Measurements from ENCODE around the gene CD200R1.

CD200R1 gene, protein sequence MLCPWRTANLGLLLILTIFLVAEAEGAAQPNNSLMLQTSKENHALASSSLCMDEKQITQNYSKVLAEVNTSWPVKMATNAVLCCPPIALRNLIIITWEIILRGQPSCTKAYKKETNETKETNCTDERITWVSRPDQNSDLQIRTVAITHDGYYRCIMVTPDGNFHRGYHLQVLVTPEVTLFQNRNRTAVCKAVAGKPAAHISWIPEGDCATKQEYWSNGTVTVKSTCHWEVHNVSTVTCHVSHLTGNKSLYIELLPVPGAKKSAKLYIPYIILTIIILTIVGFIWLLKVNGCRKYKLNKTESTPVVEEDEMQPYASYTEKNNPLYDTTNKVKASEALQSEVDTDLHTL

DNA sequence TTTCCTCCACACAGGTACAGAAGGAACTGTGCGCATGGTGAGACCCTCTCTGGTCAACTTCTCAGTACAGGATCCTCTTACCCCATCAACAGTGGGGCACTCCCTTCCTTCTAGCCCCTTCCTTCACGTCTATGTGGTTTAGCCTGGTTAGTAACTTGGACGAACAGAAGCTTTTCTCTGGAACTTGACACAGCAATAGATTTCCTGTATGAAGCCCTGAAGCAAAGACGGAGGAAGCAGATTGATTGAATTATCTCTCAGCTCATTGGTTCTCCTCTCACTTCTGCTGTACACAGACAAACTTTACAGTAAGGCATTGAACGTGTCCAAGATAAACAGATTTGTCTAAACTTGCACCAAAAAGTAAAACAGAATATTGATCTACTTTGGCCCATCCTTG, at the start of gene CD200R1:
CD200R1 (minus strand) TSS at position 210 of the 400 bp plus-strand sequence. CDS start 246 bp downstream, outside the sequence.
- H3K9me3 ChIP-seq (ENCODE audit: control insufficient read depth, insufficient read depth, low read depth, low read length) = no peaks in the 10 kb centered on the region
- no peak within 1 kb of the TSS for H3K27ac ChIP-seq (ENCODE audit: low read depth, low read length)
- no peak within 1 kb of the TSS for H3K4me3 ChIP-seq (ENCODE audit: low read depth, low read length)
- H3K36me3 ChIP-seq (ENCODE audit: control insufficient read depth, insufficient read depth, low read length) = no peaks in the 10 kb centered on the region
- H3K4me1 ChIP-seq (ENCODE audit: control insufficient read depth, insufficient read depth, low read length) = 0 out of 2 replicates have a peak, but pooled peaks cover 2% of the 10 kb centered on the region
- no peaks in the 10 kb centered on the region for H3K27me3 ChIP-seq (ENCODE audit: control insufficient read depth, insufficient read depth, low read length)
- H3K9ac ChIP-seq (ENCODE audit: low read length) = no peak within 1 kb of the TSS

- no peak overlapping the region for H3K4me3 ChIP-seq (ENCODE audit: low read depth, low read length)
- H3K9ac ChIP-seq (ENCODE audit: low read length) = no peak overlapping the region
- peaks cover 9% of the 10 kb centered on the region for H3K36me3 ChIP-seq (ENCODE audit: control insufficient read depth, insufficient read depth, low read length)
- no peaks in the 10 kb centered on the region for H3K27me3 ChIP-seq (ENCODE audit: control insufficient read depth, insufficient read depth, low read length)
- H3K9me3 ChIP-seq (ENCODE audit: control insufficient read depth, insufficient read depth, low read depth, low read length) = no peaks in the 10 kb centered on the region
- peaks cover 11% of the 10 kb centered on the region for H3K4me1 ChIP-seq (ENCODE audit: control insufficient read depth, insufficient read depth, low read length)
- H3K27ac ChIP-seq (ENCODE audit: low read depth, low read length) = no peak overlapping the region
Observed at GRCh38 chr3:113021471-113021870, 46.6 kb upstream of the CD200R1 start.

DNA sequence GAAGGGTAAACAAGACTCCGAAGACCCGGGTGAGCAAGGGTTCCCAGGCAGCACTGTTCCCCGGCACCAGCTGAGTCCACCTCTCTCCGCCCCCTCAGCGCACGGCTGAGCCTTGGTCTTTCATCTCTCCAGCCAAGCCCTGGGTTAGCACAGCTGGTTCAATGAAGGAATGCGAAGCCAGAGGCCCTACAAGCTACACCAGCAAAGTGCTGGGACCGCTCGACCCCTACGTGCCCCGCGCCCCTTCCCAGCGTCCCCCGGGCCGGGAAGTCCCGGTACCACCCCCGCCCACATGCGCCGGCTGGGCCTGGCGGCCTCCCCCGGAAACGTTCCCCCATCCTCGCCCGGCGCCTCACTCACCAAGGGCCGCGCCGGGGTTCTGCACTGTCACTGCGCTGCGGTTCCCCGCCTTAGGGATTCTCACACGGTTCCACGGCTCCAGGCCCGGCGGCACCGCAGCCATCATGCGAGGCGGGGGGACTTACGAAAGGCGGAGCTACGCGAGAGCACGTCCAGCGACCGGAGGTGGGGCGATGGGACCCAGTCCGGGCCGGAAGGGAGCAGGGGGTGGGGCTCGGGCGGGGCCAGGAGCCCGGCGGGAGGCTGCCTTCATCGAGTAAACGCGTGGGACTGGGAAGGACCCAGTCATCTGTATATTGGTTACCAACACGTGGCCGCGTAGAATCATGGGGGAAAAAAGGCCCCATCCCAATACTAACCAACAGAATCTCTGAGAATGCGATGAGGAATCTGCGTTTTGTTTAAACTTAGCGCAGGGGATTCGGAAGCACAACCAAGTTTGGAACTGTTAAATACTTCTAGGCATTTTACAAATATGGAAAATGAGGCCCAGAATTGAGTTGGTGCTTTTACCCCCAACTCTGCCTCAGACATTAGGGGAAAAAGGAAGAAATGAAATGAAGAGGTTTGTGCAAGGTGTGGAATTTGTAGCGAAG, 44.6 kb upstream of the CD200R1 start:
- Histone ChIP-seq H3K9me3 (ENCODE audit: control insufficient read depth, insufficient read depth, low read depth, low read length) (no peaks in the 10 kb centered on the region), H3K27me3 (ENCODE audit: control insufficient read depth, insufficient read depth, low read length) (no peaks in the 10 kb centered on the region), H3K36me3 (ENCODE audit: control insufficient read depth, insufficient read depth, low read length) (peaks cover 29% of the 10 kb centered on the region), H3K27ac (ENCODE audit: low read depth, low read length) (peak overlapping the region; percentile 85), H3K4me3 (ENCODE audit: low read depth, low read length) (peak overlapping the region; percentile 83), H3K4me1 (ENCODE audit: control insufficient read depth, insufficient read depth, low read length) (peaks cover 11% of the 10 kb centered on the region), H3K9ac (ENCODE audit: low read length) (peak overlapping the region; percentile 91)

- Histone ChIP-seq H3K27ac (ENCODE audit: low read depth, low read length) (peak overlapping the region; percentile 85), H3K36me3 (ENCODE audit: control insufficient read depth, insufficient read depth, low read length) (peaks cover 34% of the 10 kb centered on the region), H3K9me3 (ENCODE audit: control insufficient read depth, insufficient read depth, low read depth, low read length) (no peaks in the 10 kb centered on the region), H3K9ac (ENCODE audit: low read length) (peak overlapping the region; percentile 91), H3K4me3 (ENCODE audit: low read depth, low read length) (peak overlapping the region; percentile 83), H3K4me1 (ENCODE audit: control insufficient read depth, insufficient read depth, low read length) (peaks cover 11% of the 10 kb centered on the region), H3K27me3 (ENCODE audit: control insufficient read depth, insufficient read depth, low read length) (no peaks in the 10 kb centered on the region)
Observed at GRCh38 chr3:113018536-113019181, 43.8 kb upstream of the CD200R1 start.

DNA sequence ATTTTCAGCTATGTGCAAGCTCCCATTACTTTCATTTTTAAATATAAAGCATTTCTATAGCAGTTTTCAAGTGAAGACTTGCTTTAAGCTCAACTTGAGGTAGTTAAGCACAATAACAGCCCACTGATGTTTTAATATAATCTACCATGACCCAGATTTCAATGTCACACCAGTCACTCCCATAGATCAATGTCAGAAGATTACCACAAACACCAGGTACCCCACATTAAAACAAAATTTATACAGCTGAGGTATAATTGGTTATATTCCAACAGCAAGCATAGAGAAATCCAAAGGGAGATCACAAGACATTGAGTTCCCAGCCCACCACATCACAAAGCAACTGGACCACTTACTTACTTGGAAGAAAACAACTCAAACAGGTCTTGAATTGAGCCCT, 38.7 kb upstream of the CD200R1 start:
- Histone ChIP-seq H3K4me1 (ENCODE audit: control insufficient read depth, insufficient read depth, low read length) (peaks cover 7% of the 10 kb centered on the region; the same call in 1 of the 2 replicates), H3K27me3 (ENCODE audit: control insufficient read depth, insufficient read depth, low read length) (no peaks in the 10 kb centered on the region), H3K27ac (ENCODE audit: low read depth, low read length) (no peak overlapping the region), H3K36me3 (ENCODE audit: control insufficient read depth, insufficient read depth, low read length) (peaks cover 81% of the 10 kb centered on the region), H3K4me3 (ENCODE audit: low read depth, low read length) (no peak overlapping the region), H3K9ac (ENCODE audit: low read length) (no peak overlapping the region), H3K9me3 (ENCODE audit: control insufficient read depth, insufficient read depth, low read depth, low read length) (no peaks in the 10 kb centered on the region)

DNA sequence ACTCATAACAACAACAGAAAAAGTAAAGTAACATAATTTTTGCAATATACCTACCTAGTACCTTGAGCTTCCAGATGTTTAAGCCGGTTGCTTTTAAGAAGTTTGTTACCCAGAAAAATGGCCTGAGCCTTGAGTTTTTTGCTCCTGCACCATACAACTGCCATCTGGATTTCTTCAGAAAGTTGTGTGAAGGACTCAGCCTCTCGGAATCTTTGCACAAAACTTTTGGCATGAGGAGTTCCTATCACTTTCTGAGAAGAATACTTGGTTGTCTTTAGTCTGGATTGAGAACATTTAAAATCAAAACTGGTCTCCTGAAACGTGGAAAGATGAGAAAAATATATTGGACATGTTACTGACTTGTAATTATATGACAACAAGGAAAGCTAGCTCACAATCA, 33.2 kb upstream of the CD200R1 start:
- no peaks in the 10 kb centered on the region for H3K4me1 ChIP-seq (ENCODE audit: control insufficient read depth, insufficient read depth, low read length)
- peaks cover 95% of the 10 kb centered on the region for H3K36me3 ChIP-seq (ENCODE audit: control insufficient read depth, insufficient read depth, low read length)
- no peak overlapping the region for H3K27ac ChIP-seq (ENCODE audit: low read depth, low read length)
- no peaks in the 10 kb centered on the region for H3K9me3 ChIP-seq (ENCODE audit: control insufficient read depth, insufficient read depth, low read depth, low read length)
- H3K9ac ChIP-seq (ENCODE audit: low read length) = no peak overlapping the region
- H3K4me3 ChIP-seq (ENCODE audit: low read depth, low read length) = no peak overlapping the region
- no peaks in the 10 kb centered on the region for H3K27me3 ChIP-seq (ENCODE audit: control insufficient read depth, insufficient read depth, low read length)

DNA sequence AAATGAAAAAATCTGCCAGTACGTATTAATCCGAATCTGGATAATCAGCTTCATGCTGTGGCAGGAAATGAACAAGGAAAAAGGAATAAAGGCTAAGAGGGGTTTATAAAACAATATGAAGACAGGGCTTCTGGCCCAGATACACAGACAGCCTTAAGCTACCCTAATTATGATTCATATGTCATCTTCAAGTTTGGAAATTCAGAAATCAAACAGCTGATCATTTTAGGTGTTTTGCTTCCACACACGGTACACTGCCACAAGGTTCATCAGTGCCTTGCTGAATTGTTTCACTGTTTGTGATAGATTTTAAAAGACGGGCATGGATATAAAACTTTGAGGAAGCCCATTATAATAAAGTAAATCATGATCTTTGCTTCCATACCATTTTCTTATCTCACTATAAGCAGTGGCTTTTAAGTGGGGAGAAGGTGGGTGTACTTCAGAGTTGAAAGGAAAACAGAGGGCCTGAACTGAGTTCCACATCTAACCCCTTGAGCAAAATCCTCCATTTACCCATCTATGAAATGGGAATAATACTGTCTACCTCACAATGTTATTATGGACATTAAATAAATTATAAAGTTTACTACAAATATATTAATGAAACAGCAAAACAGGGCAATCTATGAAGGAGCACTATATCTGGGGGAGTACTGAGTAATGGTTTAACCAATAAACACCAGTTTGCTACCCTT, 31.6 kb upstream of the CD200R1 start:
- Histone ChIP-seq H3K9ac (ENCODE audit: low read length) (no peak overlapping the region), H3K4me1 (ENCODE audit: control insufficient read depth, insufficient read depth, low read length) (peaks cover 3% of the 10 kb centered on the region; the same call in 1 of the 2 replicates)

DNA sequence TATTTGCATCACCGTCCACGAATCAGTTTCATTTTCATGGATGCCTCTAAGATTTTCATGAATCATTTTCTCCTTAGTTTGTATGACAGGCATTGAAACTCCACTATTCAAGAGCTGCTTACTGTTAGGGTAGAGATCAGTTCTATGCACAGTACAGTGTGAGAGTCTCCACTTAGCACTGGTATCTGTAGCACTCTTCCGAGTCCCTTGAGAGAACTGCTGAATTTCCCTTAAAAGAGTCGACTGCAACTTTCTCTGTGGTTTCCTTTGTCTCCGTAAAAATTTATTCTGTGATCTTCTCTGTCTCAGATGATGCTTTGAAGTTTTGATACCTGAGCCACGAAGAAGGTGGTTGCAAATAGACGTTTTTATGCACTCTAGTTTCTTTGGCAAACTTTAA, 30.7 kb upstream of the CD200R1 start:
- no peak overlapping the region for H3K27ac ChIP-seq (ENCODE audit: low read depth, low read length)
- H3K4me1 ChIP-seq (ENCODE audit: control insufficient read depth, insufficient read depth, low read length) = peaks cover 3% of the 10 kb centered on the region; the same call in 1 of the 2 replicates
- no peaks in the 10 kb centered on the region for H3K9me3 ChIP-seq (ENCODE audit: control insufficient read depth, insufficient read depth, low read depth, low read length)
- H3K27me3 ChIP-seq (ENCODE audit: control insufficient read depth, insufficient read depth, low read length) = no peaks in the 10 kb centered on the region
- H3K36me3 ChIP-seq (ENCODE audit: control insufficient read depth, insufficient read depth, low read length) = peaks cover 94% of the 10 kb centered on the region
- no peak overlapping the region for H3K9ac ChIP-seq (ENCODE audit: low read length)
- no peak overlapping the region for H3K4me3 ChIP-seq (ENCODE audit: low read depth, low read length)

More for the DNA sequence above, 31.6 kb upstream of the CD200R1 start:
- no peak overlapping the region for H3K4me3 ChIP-seq (ENCODE audit: low read depth, low read length)
- H3K27ac ChIP-seq (ENCODE audit: low read depth, low read length) = no peak overlapping the region
- H3K36me3 ChIP-seq (ENCODE audit: control insufficient read depth, insufficient read depth, low read length) = peaks cover 93% of the 10 kb centered on the region
- H3K27me3 ChIP-seq (ENCODE audit: control insufficient read depth, insufficient read depth, low read length) = no peaks in the 10 kb centered on the region
- H3K9me3 ChIP-seq (ENCODE audit: control insufficient read depth, insufficient read depth, low read depth, low read length) = no peaks in the 10 kb centered on the region

- Histone ChIP-seq H3K9ac (ENCODE audit: low read length) (no peak overlapping the region), H3K9me3 (ENCODE audit: control insufficient read depth, insufficient read depth, low read depth, low read length) (no peaks in the 10 kb centered on the region), H3K4me3 (ENCODE audit: low read depth, low read length) (no peak overlapping the region), H3K27me3 (ENCODE audit: control insufficient read depth, insufficient read depth, low read length) (no peaks in the 10 kb centered on the region), H3K27ac (ENCODE audit: low read depth, low read length) (no peak overlapping the region), H3K4me1 (ENCODE audit: control insufficient read depth, insufficient read depth, low read length) (peaks cover 3% of the 10 kb centered on the region; the same call in 1 of the 2 replicates), H3K36me3 (ENCODE audit: control insufficient read depth, insufficient read depth, low read length) (peaks cover 85% of the 10 kb centered on the region)
Observed at GRCh38 chr3:113002679-113003078, 27.8 kb upstream of the CD200R1 start.

GRCh38 chr3:113002037-113002436, 27.1 kb upstream of the CD200R1 start:
- no peak overlapping the region for H3K9ac ChIP-seq (ENCODE audit: low read length)
- peaks cover 79% of the 10 kb centered on the region for H3K36me3 ChIP-seq (ENCODE audit: control insufficient read depth, insufficient read depth, low read length)

More at GRCh38 chr3:113002037-113002436, 27.1 kb upstream of the CD200R1 start:
- Histone ChIP-seq H3K9me3 (ENCODE audit: control insufficient read depth, insufficient read depth, low read depth, low read length) (no peaks in the 10 kb centered on the region), H3K4me1 (ENCODE audit: control insufficient read depth, insufficient read depth, low read length) (peaks cover 3% of the 10 kb centered on the region; the same call in 1 of the 2 replicates), H3K4me3 (ENCODE audit: low read depth, low read length) (no peak overlapping the region), H3K27me3 (ENCODE audit: control insufficient read depth, insufficient read depth, low read length) (no peaks in the 10 kb centered on the region), H3K27ac (ENCODE audit: low read depth, low read length) (no peak overlapping the region)
